Measurements from ENCODE around the gene TMEM196. TPM values are rescaled to one million over a fixed set of nuclear protein-coding genes. Genes with fewer than 3 reads are reported as not detected.
A peak's percentile ranks its signal among the peaks of the same experiment; 100 is the strongest.
"Not testable (repeated sequence)": the region's sequence is repeated elsewhere in the genome, so short reads cannot be mapped to it uniquely, and the experiment has no call there.

TMEM196 gene
- total and polyA plus RNA-seq, 8 donors: 0.03 to 0.55 TPM; not detected in 6

- no peaks in the 10 kb centered on the region for H3K4me1 ChIP-seq
- peaks cover 0 to 12% (median 8%) of the 10 kb centered on the region in 4 donors for H3K36me3 ChIP-seq
- no peak for DNase-seq
- H3K9me3 ChIP-seq: peaks cover 0 to 12% (median 5%) of the 10 kb centered on the region in 4 donors
- WGBS, 5 donors: 88 to 97% (median 95%) methylated on average over 19 to 26 of the region's 26 CpGs
- H3K4me3 ChIP-seq: no peak overlapping the region
- intact Hi-C loops (cut with DNase I; ENCODE audit: low total_unique reads): no loop called here
- TF ChIP-seq POLR2A (IDR thresholded peaks at IDR 0.05): no peak
- TF ChIP-seq EP300 (IDR thresholded peaks at IDR 0.05): no peak
- TF ChIP-seq POLR2AphosphoS5 (IDR thresholded peaks at IDR 0.05): no peak
- no peak for TF ChIP-seq CTCF (IDR thresholded peaks at IDR 0.05)
- no peaks in the 10 kb centered on the region for H3K27me3 ChIP-seq
- H3K27ac ChIP-seq: no peak overlapping the region
Observed at GRCh38 chr7:19692111-19692828, 81.1 kb downstream of the TMEM196 start.

GRCh38 chr7:19690736-19691135, 82.7 kb downstream of the TMEM196 start:
- Histone ChIP-seq H3K27ac (no peak overlapping the region), H3K4me1 (no peaks in the 10 kb centered on the region), H3K9me3 (peaks cover 0 to 12% (median 5%) of the 10 kb centered on the region in 4 donors), H3K4me3 (no peak overlapping the region), H3K36me3 (peaks cover 0 to 3% (median under 1%) of the 10 kb centered on the region in 4 donors), H3K27me3 (no peaks in the 10 kb centered on the region)
- DNase-seq: no peak
- TF ChIP-seq EP300 (IDR thresholded peaks at IDR 0.05): no peak
- TF ChIP-seq POLR2A (IDR thresholded peaks at IDR 0.05): no peak
- no peak for TF ChIP-seq POLR2AphosphoS5 (IDR thresholded peaks at IDR 0.05)
- no peak for TF ChIP-seq CTCF (IDR thresholded peaks at IDR 0.05)
- intact Hi-C loops (cut with DNase I; ENCODE audit: low total_unique reads): no loop called here
- WGBS, 5 donors: 29 to 82% (median 67%) methylated on average over 1 of the region's 1 CpG

- H3K4me3 ChIP-seq; H3K27me3 ChIP-seq; H3K27ac ChIP-seq; intact Hi-C loops (cut with DNase I; ENCODE audit: low total_unique reads); H3K36me3 ChIP-seq; H3K4me1 ChIP-seq; DNase-seq: not testable (repeated sequence)
- WGBS, 5 donors: 57 to 79% (median 67%) methylated on average over 11 to 12 of the region's 12 CpGs
- peaks cover 0 to 12% (median 5%) of the 10 kb centered on the region in 4 donors for H3K9me3 ChIP-seq
Observed at GRCh38 chr7:19689130-19689529, 84.3 kb downstream of the TMEM196 start.

GRCh38 chr7:19681596-19681995, 91.8 kb downstream of the TMEM196 start:
- no peaks in the 10 kb centered on the region for H3K4me1 ChIP-seq
- no peak overlapping the region for H3K27ac ChIP-seq
- no peaks in the 10 kb centered on the region for H3K9me3 ChIP-seq
- intact Hi-C loops (cut with DNase I; ENCODE audit: low total_unique reads): no loop called here
- TF ChIP-seq CTCF (IDR thresholded peaks at IDR 0.05) (no peak), EP300 (IDR thresholded peaks at IDR 0.05) (no peak), POLR2AphosphoS5 (IDR thresholded peaks at IDR 0.05) (no peak), POLR2A (IDR thresholded peaks at IDR 0.05) (no peak)
- WGBS, 5 donors: 71 to 93% (median 83%) methylated on average over 5 of the region's 5 CpGs
- H3K4me3 ChIP-seq: no peak overlapping the region
- no peaks in the 10 kb centered on the region for H3K36me3 ChIP-seq
- no peaks in the 10 kb centered on the region for H3K27me3 ChIP-seq
- no peak for DNase-seq

GRCh38 chr7:19677180-19677579, 96.2 kb downstream of the TMEM196 start:
- Histone ChIP-seq H3K4me1 (no peaks in the 10 kb centered on the region), H3K27me3 (no peaks in the 10 kb centered on the region), H3K4me3 (no peak overlapping the region), H3K27ac (no peak overlapping the region), H3K9me3 (no peaks in the 10 kb centered on the region), H3K36me3 (no peaks in the 10 kb centered on the region)
- intact Hi-C loops (cut with DNase I; ENCODE audit: low total_unique reads): no loop called here
- 29 to 52% (median 48%) methylated on average over 2 of the region's 2 CpGs for WGBS, 5 donors
- TF ChIP-seq EP300 (IDR thresholded peaks at IDR 0.05) (no peak), CTCF (IDR thresholded peaks at IDR 0.05) (no peak), POLR2AphosphoS5 (IDR thresholded peaks at IDR 0.05) (no peak), POLR2A (IDR thresholded peaks at IDR 0.05) (no peak)
- DNase-seq: peak in 1 of 2 donors; percentile 12

Data from stomach (tissue), 9 donors.